ACC112 (cell line): ENCODE results near the gene KCTD21.

Experiments used
- H2AFZ ChIP-seq: fragments of 200-600 bp; sonication (generic); one replicate; pipeline ENCODE4 v1.6.0; 2017; ENCODE audit warnings: antibody characterized with exemption, low read length; ENCODE audit not compliant: unreplicated experiment
- H3K27ac ChIP-seq: fragments of 200-600 bp; sonication (generic); 2 replicates; pipeline ENCODE4 v1.5.1; 2014; ENCODE audit warnings: low read depth, mild to moderate bottlenecking, antibody characterized with exemption, low read length, moderate library complexity
- H3K27me3 ChIP-seq: fragments of 200-600 bp; sonication (generic); 2 replicates; pipeline ENCODE4 v1.6.1; 2014; ENCODE audit warnings: mild to moderate bottlenecking, antibody characterized with exemption, low read length, moderate library complexity, mixed read lengths; ENCODE audit not compliant: insufficient read depth
- H3K36me3 ChIP-seq: fragments of 200-600 bp; sonication (generic); 2 replicates; pipeline ENCODE4 v1.6.1; 2016; ENCODE audit warnings: mild to moderate bottlenecking, antibody characterized with exemption, low read length, moderate library complexity, mixed read lengths; ENCODE audit not compliant: insufficient read depth
- H3K4me1 ChIP-seq: fragments of 200-600 bp; sonication (generic); one replicate; pipeline ENCODE4 v1.6.1; 2016; ENCODE audit warnings: low read length, mixed read lengths; ENCODE audit not compliant: insufficient read depth, unreplicated experiment, control insufficient read depth
- H3K4me3 ChIP-seq: fragments of 200-600 bp; sonication (generic); 2 replicates; pipeline ENCODE4 v1.5.1; 2014; ENCODE audit warnings: mild to moderate bottlenecking, low read depth, low read length
- H3K79me2 ChIP-seq: fragments of 200-600 bp; sonication (generic); one replicate; pipeline ENCODE4 v1.6.0; 2016; ENCODE audit warnings: low read length; ENCODE audit not compliant: control insufficient read depth, unreplicated experiment, insufficient read depth

Gene KCTD21

GRCh38 chr11:78218707-78219492 lies 30.5 kb upstream of the KCTD21 start:
- Histone ChIP-seq H3K27me3 (no peaks in the 10 kb centered on the region), H3K4me3 (no peak overlapping the region), H3K79me2 (no peaks in the 10 kb centered on the region), H3K4me1 (no peaks in the 10 kb centered on the region), H3K27ac (no peak overlapping the region), H2AFZ (no peak overlapping the region), H3K36me3 (peaks cover 11% of the 10 kb centered on the region; the same call in 1 of the 2 replicates)

DNA sequence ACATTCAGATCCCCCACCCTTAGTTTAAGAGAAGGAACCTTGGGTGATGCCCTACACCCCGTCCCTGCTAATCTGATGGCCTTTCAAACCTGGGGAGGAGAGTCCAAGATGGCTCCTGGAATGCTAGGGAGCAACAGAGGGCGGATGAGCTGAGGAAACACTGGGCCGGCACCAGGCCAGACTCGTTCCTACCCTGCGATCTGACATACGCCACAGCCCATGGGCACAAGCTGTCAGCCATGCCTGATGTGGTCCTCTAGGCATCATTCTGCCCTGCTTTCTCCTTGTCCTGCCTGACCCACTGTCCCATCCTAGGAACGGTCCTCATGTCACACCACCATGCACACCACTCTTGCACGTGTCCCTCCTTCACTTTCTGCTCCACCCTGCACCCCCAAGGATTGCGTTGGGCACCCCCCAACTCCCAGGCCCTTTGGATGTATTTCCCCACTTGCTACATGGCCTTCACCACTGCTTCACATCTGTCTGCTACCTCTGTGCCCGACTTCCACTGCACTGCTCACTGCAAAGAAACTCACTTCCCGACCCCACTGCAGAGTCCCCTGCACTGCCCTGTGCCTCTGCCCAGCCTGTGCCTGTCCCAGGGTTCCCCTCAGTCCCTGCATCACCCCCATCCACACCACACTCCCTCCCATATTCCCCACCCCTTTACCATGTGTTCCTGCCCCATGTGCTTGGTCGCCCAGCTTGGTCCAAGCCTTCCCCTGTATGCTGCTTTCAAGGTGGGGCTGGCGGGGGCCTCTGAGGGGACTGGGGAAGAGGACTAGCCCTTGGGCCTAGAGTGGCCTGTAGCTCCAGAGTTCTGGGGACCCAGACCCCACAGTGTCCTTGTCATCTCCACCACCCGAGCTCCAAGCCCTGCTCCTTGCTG lies 29.5 kb upstream of the KCTD21 start:
- Histone ChIP-seq H3K4me3 (no peak overlapping the region), H3K4me1 (no peaks in the 10 kb centered on the region), H3K79me2 (peaks cover 5% of the 10 kb centered on the region), H2AFZ (no peak overlapping the region), H3K36me3 (peaks cover 11% of the 10 kb centered on the region; the same call in 1 of the 2 replicates), H3K27me3 (no peaks in the 10 kb centered on the region), H3K27ac (no peak overlapping the region)

- H3K36me3 ChIP-seq = peaks cover 14% of the 10 kb centered on the region; the same call in 1 of the 2 replicates
- H2AFZ ChIP-seq = no peak overlapping the region
- peaks cover 14% of the 10 kb centered on the region for H3K79me2 ChIP-seq
- no peaks in the 10 kb centered on the region for H3K27me3 ChIP-seq
- H3K27ac ChIP-seq = no peak overlapping the region
- no peaks in the 10 kb centered on the region for H3K4me1 ChIP-seq
- no peak overlapping the region for H3K4me3 ChIP-seq
Observed at GRCh38 chr11:78216571-78217287, 28.3 kb upstream of the KCTD21 start.

DNA sequence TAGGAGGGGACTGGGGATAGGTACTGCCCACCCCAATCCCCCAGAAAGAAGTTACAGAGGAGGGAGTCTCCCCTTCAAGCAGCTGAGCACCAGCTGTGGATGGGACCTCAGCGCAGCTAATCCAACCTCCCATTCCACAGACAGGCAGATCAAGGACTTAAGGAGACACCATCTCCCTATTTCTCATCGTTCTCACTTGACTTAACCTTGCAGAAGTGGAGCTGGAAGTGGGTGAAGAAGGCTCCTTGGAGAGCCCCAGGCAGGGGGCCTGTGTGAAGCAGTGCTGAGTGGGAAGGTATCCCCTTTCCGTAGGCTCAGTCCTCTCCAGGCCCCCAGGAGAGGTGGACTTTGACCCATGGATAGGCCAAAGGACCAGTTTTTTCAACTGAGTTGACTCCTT lies 27.6 kb upstream of the KCTD21 start:
- H3K27me3 ChIP-seq = no peaks in the 10 kb centered on the region

DNA sequence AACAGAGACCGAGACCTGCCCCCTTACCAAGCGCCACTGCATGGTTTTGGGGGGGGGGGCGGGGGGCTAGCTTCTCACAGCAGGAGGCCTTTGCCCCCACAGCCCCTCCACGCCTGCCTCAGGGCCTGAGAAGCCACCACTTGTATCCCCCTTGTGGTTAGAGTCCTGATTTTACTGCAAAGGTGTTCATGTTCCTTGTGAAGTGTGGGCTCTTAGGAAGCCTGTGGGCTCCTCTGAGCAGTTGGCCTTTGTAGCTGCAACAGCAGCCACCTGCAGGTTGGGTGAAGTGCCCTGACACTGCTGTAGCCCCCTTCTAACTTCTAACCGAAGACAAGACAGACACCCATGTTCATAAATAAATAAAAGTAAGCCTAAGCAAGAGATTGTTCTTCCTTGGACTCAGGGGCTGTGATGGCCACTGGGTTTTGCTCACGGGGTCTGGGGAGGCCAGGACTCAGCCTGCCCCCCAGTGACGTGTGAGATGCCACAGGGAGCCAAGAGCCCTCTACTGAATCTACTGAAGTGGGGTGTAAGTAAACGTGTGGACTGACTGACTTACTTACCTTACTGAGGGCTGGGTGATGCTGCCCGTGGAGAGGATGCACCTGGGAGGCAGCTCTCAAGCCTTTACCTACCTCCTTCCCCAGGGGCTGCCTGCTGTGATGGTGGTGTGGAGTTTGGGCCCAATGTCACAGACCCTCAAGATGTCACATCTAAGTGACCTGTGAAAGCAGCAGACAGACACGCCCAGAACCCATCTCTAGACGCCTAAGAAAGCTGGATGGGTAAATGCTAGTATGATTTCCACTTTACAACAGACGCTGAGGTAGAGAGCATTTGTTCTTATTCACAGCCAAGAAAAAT lies 26.1 kb upstream of the KCTD21 start:
- Histone ChIP-seq H2AFZ (no peak overlapping the region), H3K4me1 (no peaks in the 10 kb centered on the region), H3K36me3 (peaks cover 18% of the 10 kb centered on the region; the same call in 1 of the 2 replicates), H3K4me3 (no peak overlapping the region), H3K27ac (no peak overlapping the region), H3K79me2 (peaks cover 14% of the 10 kb centered on the region), H3K27me3 (no peaks in the 10 kb centered on the region)

More for the DNA sequence above, 27.6 kb upstream of the KCTD21 start:
- Histone ChIP-seq H2AFZ (no peak overlapping the region), H3K79me2 (peaks cover 14% of the 10 kb centered on the region), H3K36me3 (peaks cover 12% of the 10 kb centered on the region; the same call in 1 of the 2 replicates), H3K4me3 (no peak overlapping the region), H3K4me1 (no peaks in the 10 kb centered on the region), H3K27ac (no peak overlapping the region)

GRCh38 chr11:78213526-78214330 lies 25.3 kb upstream of the KCTD21 start:
- H3K4me3 ChIP-seq = no peak overlapping the region
- H3K36me3 ChIP-seq = peaks cover 18% of the 10 kb centered on the region; the same call in 1 of the 2 replicates
- no peaks in the 10 kb centered on the region for H3K4me1 ChIP-seq
- no peak overlapping the region for H2AFZ ChIP-seq
- no peak overlapping the region for H3K27ac ChIP-seq
- peaks cover 14% of the 10 kb centered on the region for H3K79me2 ChIP-seq
- H3K27me3 ChIP-seq = no peaks in the 10 kb centered on the region

- peaks cover 14% of the 10 kb centered on the region for H3K79me2 ChIP-seq
- H3K27me3 ChIP-seq = no peaks in the 10 kb centered on the region
- no peak overlapping the region for H2AFZ ChIP-seq
- no peak overlapping the region for H3K4me3 ChIP-seq
- H3K4me1 ChIP-seq = peaks cover 7% of the 10 kb centered on the region
- H3K36me3 ChIP-seq = peaks cover 18% of the 10 kb centered on the region; the same call in 1 of the 2 replicates
- H3K27ac ChIP-seq = no peak overlapping the region
Observed at GRCh38 chr11:78212586-78213371, 24.4 kb upstream of the KCTD21 start.

DNA sequence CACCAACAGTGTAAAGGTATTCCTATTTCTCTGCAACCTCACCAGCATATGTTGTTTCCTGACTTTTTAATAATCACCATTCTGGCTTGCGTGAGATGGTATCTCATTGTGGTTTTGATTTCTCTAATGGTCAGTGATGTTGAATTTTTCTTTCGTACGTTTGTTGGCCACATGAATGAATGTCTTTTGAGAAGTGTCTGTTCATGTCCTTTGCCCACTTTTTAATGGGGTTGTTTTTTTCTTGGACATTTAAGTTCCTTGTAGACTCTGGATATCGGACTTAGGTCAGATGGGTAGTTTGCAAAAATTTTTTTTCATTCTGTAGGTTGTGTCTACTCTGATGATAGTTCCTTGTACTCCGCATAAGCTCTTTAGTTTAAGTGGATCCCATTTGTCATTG lies 23.1 kb upstream of the KCTD21 start:
- Histone ChIP-seq H3K4me3 (no peak overlapping the region), H3K79me2 (peaks cover 14% of the 10 kb centered on the region), H3K27ac (no peak overlapping the region), H3K36me3 (peaks cover 18% of the 10 kb centered on the region; the same call in 1 of the 2 replicates), H3K27me3 (no peaks in the 10 kb centered on the region), H2AFZ (no peak overlapping the region), H3K4me1 (peaks cover 9% of the 10 kb centered on the region)
